HS-27A (cell line): ENCODE measurements around the gene RAB8A.
A peak's percentile ranks its signal among the peaks of the same experiment; 100 is the strongest.

Experiments used
- DNase-seq: peaks from one replicate; pipeline ENCODE4 v3.0.0-alpha.2; 2012; ENCODE audit warnings: low read depth, missing footprints

Gene RAB8A

GRCh38 chr19:16111160-16111908 is at the start of gene RAB8A:
Gene RAB8A, plus strand, starts transcription at chr19:16111889. Its CDS starts 13 bp downstream, at chr19:16111902.
- peak; percentile 92 for DNase-seq

- no peak for DNase-seq
Measured at GRCh38 chr19:16061943-16062342, 49.7 kb upstream of the RAB8A start.

- DNase-seq, result no peak
Measured at GRCh38 chr19:16062789-16063188, 48.9 kb upstream of the RAB8A start.

GRCh38 chr19:16064209-16064889 is 47.3 kb upstream of the RAB8A start:
- no peak for DNase-seq

- DNase-seq, result no peak
Measured at GRCh38 chr19:16066611-16067104, 45.0 kb upstream of the RAB8A start.

- no peak for DNase-seq
Measured at GRCh38 chr19:16067205-16067938, 44.3 kb upstream of the RAB8A start.

GRCh38 chr19:16068696-16069259 is 42.9 kb upstream of the RAB8A start:
- DNase-seq, result no peak

GRCh38 chr19:16069813-16070365 is 41.8 kb upstream of the RAB8A start:
- DNase-seq, result no peak

- no peak for DNase-seq
Measured at GRCh38 chr19:16070366-16070990, 41.2 kb upstream of the RAB8A start.

GRCh38 chr19:16071072-16071691 is 40.5 kb upstream of the RAB8A start:
- no peak for DNase-seq

GRCh38 chr19:16073481-16073880 is 38.2 kb upstream of the RAB8A start:
- no peak for DNase-seq

GRCh38 chr19:16073988-16074387 is 37.7 kb upstream of the RAB8A start:
- DNase-seq, result no peak

GRCh38 chr19:16074488-16075365 is 37.0 kb upstream of the RAB8A start:
- no peak for DNase-seq

- DNase-seq, result no peak
Measured at GRCh38 chr19:16075430-16076153, 36.1 kb upstream of the RAB8A start.

GRCh38 chr19:16076154-16076957 is 35.3 kb upstream of the RAB8A start, which contains the start of gene TPM4:
Gene TPM4, plus strand, starts transcription at chr19:16076495. Its CDS starts 71 bp downstream, at chr19:16076566.
- no peak for DNase-seq

- no peak for DNase-seq
Measured at GRCh38 chr19:16076958-16077611, 34.6 kb upstream of the RAB8A start.

- no peak for DNase-seq
Measured at GRCh38 chr19:16077984-16078758, 33.5 kb upstream of the RAB8A start.
